ENCODE measurements around the gene STARD6.
"Not testable (repeated sequence)": the region's sequence is repeated elsewhere in the genome, so short reads cannot be mapped to it uniquely, and the experiment has no call there.

STARD6 gene

GRCh38 chr18:54357660-54358494, at the start of gene STARD6, which contains the start of gene C18orf54:
Gene STARD6 (minus strand): TSS chr18:54357858. CDS start chr18:54354573, 3,285 bp downstream.
Gene C18orf54 (plus strand): TSS chr18:54357906. CDS start chr18:54360573, 2,667 bp downstream.
- peak; percentile 80 for DNase-seq (ENCODE audit: low read depth)

GRCh38 chr18:54405290-54405689, 47.6 kb upstream of the STARD6 start:
- no peak for DNase-seq (ENCODE audit: low read depth)

GRCh38 chr18:54396760-54397159, 39.1 kb upstream of the STARD6 start:
- no peak for DNase-seq (ENCODE audit: low read depth)

- DNase-seq (ENCODE audit: low read depth), result no peak
Measured at GRCh38 chr18:54393648-54394294, 36.1 kb upstream of the STARD6 start.

- DNase-seq (ENCODE audit: low read depth), result peak; percentile 32
Measured at GRCh38 chr18:54392543-54393023, 34.9 kb upstream of the STARD6 start.

GRCh38 chr18:54390838-54391237, 33.2 kb upstream of the STARD6 start:
- DNase-seq (ENCODE audit: low read depth), result no peak

- no peak for DNase-seq (ENCODE audit: low read depth)
Measured at GRCh38 chr18:54389143-54389505, 31.5 kb upstream of the STARD6 start.

GRCh38 chr18:54388203-54389142, 30.8 kb upstream of the STARD6 start:
- DNase-seq (ENCODE audit: low read depth), result peak; percentile 48

GRCh38 chr18:54387631-54388030, 30.0 kb upstream of the STARD6 start:
- DNase-seq (ENCODE audit: low read depth), result no peak

- DNase-seq (ENCODE audit: low read depth), result not testable (repeated sequence)
Measured at GRCh38 chr18:54386800-54387495, 29.3 kb upstream of the STARD6 start.

GRCh38 chr18:54386043-54386442, 28.4 kb upstream of the STARD6 start:
- DNase-seq (ENCODE audit: low read depth), result no peak

GRCh38 chr18:54382733-54383252, 25.1 kb upstream of the STARD6 start:
- DNase-seq (ENCODE audit: low read depth), result no peak

- no peak for DNase-seq (ENCODE audit: low read depth)
Measured at GRCh38 chr18:54382076-54382475, 24.4 kb upstream of the STARD6 start.

GRCh38 chr18:54381640-54382039, 24.0 kb upstream of the STARD6 start:
- no peak for DNase-seq (ENCODE audit: low read depth)

- no peak for DNase-seq (ENCODE audit: low read depth)
Measured at GRCh38 chr18:54378057-54378456, 20.4 kb upstream of the STARD6 start.

- DNase-seq (ENCODE audit: low read depth), result no peak
Measured at GRCh38 chr18:54360406-54360805, 2.7 kb upstream of the STARD6 start.

GRCh38 chr18:54359233-54359632, 1.6 kb upstream of the STARD6 start:
- no peak for DNase-seq (ENCODE audit: low read depth)

- no peak for DNase-seq (ENCODE audit: low read depth)
Measured at GRCh38 chr18:54358495-54359040, 910 bp upstream of the STARD6 start.

GRCh38 chr18:54357082-54357659, 487 bp downstream of the STARD6 start:
- no peak for DNase-seq (ENCODE audit: low read depth)

GRCh38 chr18:54351186-54351585, 6.5 kb downstream of the STARD6 start:
- DNase-seq (ENCODE audit: low read depth), result no peak

GRCh38 chr18:54338230-54338629, 19.4 kb downstream of the STARD6 start:
- no peak for DNase-seq (ENCODE audit: low read depth)
